Spleen (tissue), 11 donors: Measurements from ENCODE around the gene CYTH4. TPM values are rescaled to one million over a fixed set of nuclear protein-coding genes. Genes with fewer than 3 reads are reported as not detected.

Experiments
- DNase-seq: peaks from one replicate; pipeline ENCODE4 v3.0.0-alpha.2; 2020
- H3K27ac ChIP-seq, 8 donors: fragments of 200-600 bp; sonication (generic) in 7 of 8; 1 replicate in 4 of 8; 2 replicates in 4 of 8; pipeline versions ENCODE4 v1.5.0 to v1.8.0; 2016 to 2021; ENCODE audit warnings: inconsistent platforms in 4 of 8, mild to moderate bottlenecking in 4 of 8, moderate library complexity in 1 of 8
- H3K27me3 ChIP-seq, 7 donors: fragments of 200-600 bp; sonication (generic) in 6 of 7; replicated peaks in 1 of 7; 1 replicate in 4 of 7; 2 replicates in 3 of 7; pipeline versions ENCODE4 v1.5.0 to v1.8.0; 2016 to 2021; ENCODE audit warnings: inconsistent platforms in 3 of 7, mild to moderate bottlenecking in 1 of 7
- H3K36me3 ChIP-seq, 6 donors: fragments of 200-600 bp; sonication (generic) in 5 of 6; 1 replicate in 4 of 6; 2 replicates in 2 of 6; pipeline versions ENCODE4 v1.5.0 to v1.8.0; 2016 to 2021; ENCODE audit warnings: inconsistent platforms in 2 of 6
- H3K4me1 ChIP-seq, 6 donors: fragments of 200-600 bp; sonication (generic) in 5 of 6; 1 replicate in 3 of 6; 2 replicates in 3 of 6; pipeline versions ENCODE4 v1.5.0 to v1.8.0; 2016 to 2021; ENCODE audit warnings: inconsistent platforms in 3 of 6
- H3K4me3 ChIP-seq, 8 donors: fragments of 200-600 bp; sonication (generic) in 7 of 8; 1 replicate in 4 of 8; 2 replicates in 4 of 8; pipeline versions ENCODE4 v1.5.0 to v1.8.0; 2016 to 2021; ENCODE audit warnings: inconsistent platforms in 4 of 8, mild to moderate bottlenecking in 4 of 8, moderate library complexity in 2 of 8
- H3K9me3 ChIP-seq, 8 donors: fragments of 200-600 bp; sonication (generic) in 7 of 8; 1 replicate in 4 of 8; 2 replicates in 4 of 8; pipeline versions ENCODE4 v1.5.0 to v1.8.0; 2016 to 2021; ENCODE audit warnings: inconsistent platforms in 4 of 8
- CTCF ChIP-seq, 11 experiments: fragments of 200-600 bp in 7 of 11; fragments of 450-650 bp in 4 of 11; sonication (generic) in 4 of 11; IDR thresholded peaks in 8 of 11; conservative IDR thresholded peaks in 3 of 11; 1 replicate in 7 of 11; 2 replicates in 4 of 11; pipeline versions ENCODE4 v1.4.0 to v1.8.0; 2016 to 2021; ENCODE audit warnings: antibody characterized with exemption in 11 of 11, inconsistent platforms in 4 of 11, mild to moderate bottlenecking in 1 of 11
- POLR2A ChIP-seq, 3 donors: fragments of 450-650 bp; IDR thresholded peaks; one replicate each; pipeline ENCODE4 v1.5.1; 2017; ENCODE audit warnings: antibody characterized with exemption in 3 of 3, mild to moderate bottlenecking in 1 of 3
- POLR2AphosphoS5 ChIP-seq, 3 donors: sonication (generic); formaldehyde crosslinking; IDR thresholded peaks; one replicate each; pipeline ENCODE4 v1.5.1; 2017; ENCODE audit warnings: antibody characterized with exemption in 3 of 3
- WGBS, 5 donors: extraction: QIAGEN DNeasy Blood & Tissue Kit in 3 of 5; methylation state at CpG; one replicate each; pipeline versions ENCODE4 v1.1.5 to v1.1.7; 2013 to 2018; 5-methylcytosine and 5-hydroxymethylcytosine counted together
- intact Hi-C: fragments of 100-400 bp; cut with DNase I; formaldehyde crosslinking; loops from one replicate; pipeline ENCODE4 v1.15.0; 2023; ENCODE audit warnings: low total_unique reads
- polyA plus RNA-seq, 3 donors: library from polyadenylated mRNA; stranded (reverse); fragments of 200-250 nt; gene quantifications; one replicate each; pipeline ENCODE4 v1.2.1, GENCODE V29; 2013
- total RNA-seq, 7 donors: library from RNA; depleted of rRNA in 3 of 7; stranded (reverse); fragments of >200 nt in 3 of 7; fragmentation: NEBNext Ultra II Directional in 4 of 7; extraction: Animal tissue kit (Norgen Biotek cat#: 25700) in 4 of 7; gene quantifications; one replicate each; pipeline versions ENCODE4 v1.1.0 to v1.2.1, GENCODE V29; 2016 to 2021
- donor health status: healthy with polysubstance abuse.
- donor health status: DM: no; HTN: no; CAD: no; lungs with moderate emphysema.
- donor health status: DM: no; HTN: no; CAD: no.
- donor health status: Bipolar disorder and iron deficiency.
- donor health status: healthy.
- donor health status: DM: no; HTN: no; CAD: no.
- donor health status: DM: yes; HTN: yes; CAD: no.

CYTH4 gene
- total and polyA plus RNA-seq, 10 donors = 35.3 to 238 (median 104) TPM

GRCh38 chr22:37343863-37344734 lies 61.8 kb downstream of the CYTH4 start:
- H3K9me3 ChIP-seq = no peaks in the 10 kb centered on the region
- TF ChIP-seq CTCF (IDR thresholded peaks at IDR 0.05 in 8 of 11, conservative IDR thresholded peaks at IDR 0.05 in 3 of 11) = no peak
- no peak for TF ChIP-seq POLR2AphosphoS5 (IDR thresholded peaks at IDR 0.05)
- H3K27me3 ChIP-seq = peaks cover 0 to 46% (median 0%) of the 10 kb centered on the region in 7 donors
- DNase-seq = no peak
- WGBS, 5 donors = 77 to 85% (median 81%) methylated on average over 15 to 17 of the region's 17 CpGs
- intact Hi-C loops = no loop called here
- H3K27ac ChIP-seq = no peak overlapping the region
- H3K4me3 ChIP-seq = no peak overlapping the region
- no peaks in the 10 kb centered on the region for H3K36me3 ChIP-seq
- H3K4me1 ChIP-seq = no peaks in the 10 kb centered on the region

- H3K9me3 ChIP-seq = no peaks in the 10 kb centered on the region
- no peak for DNase-seq
- no peaks in the 10 kb centered on the region for H3K4me1 ChIP-seq
- intact Hi-C loops = no loop called here
- H3K36me3 ChIP-seq = no peaks in the 10 kb centered on the region
- no peak for TF ChIP-seq POLR2AphosphoS5 (IDR thresholded peaks at IDR 0.05)
- no peak for TF ChIP-seq POLR2A (IDR thresholded peaks at IDR 0.05)
- TF ChIP-seq CTCF (IDR thresholded peaks at IDR 0.05 in 8 of 11, conservative IDR thresholded peaks at IDR 0.05 in 3 of 11) = no peak
- H3K27me3 ChIP-seq = peaks cover 0 to 38% (median 0%) of the 10 kb centered on the region in 7 donors
- H3K4me3 ChIP-seq = no peak overlapping the region
- no peak overlapping the region for H3K27ac ChIP-seq
- 73 to 90% (median 86%) methylated on average over 13 of the region's 13 CpGs for WGBS, 5 donors
Measured at GRCh38 chr22:37344735-37345449, 62.6 kb downstream of the CYTH4 start.

- Histone ChIP-seq H3K4me3 (no peak overlapping the region), H3K27ac (no peak overlapping the region), H3K36me3 (no peaks in the 10 kb centered on the region), H3K9me3 (no peaks in the 10 kb centered on the region), H3K4me1 (no peaks in the 10 kb centered on the region), H3K27me3 (peaks cover 0 to 29% (median 0%) of the 10 kb centered on the region in 7 donors)
- intact Hi-C loops = no loop called here
- WGBS, 5 donors = 49 to 73% (median 56%) methylated on average over 11 to 13 of the region's 13 CpGs
- TF ChIP-seq CTCF (IDR thresholded peaks at IDR 0.05 in 8 of 11, conservative IDR thresholded peaks at IDR 0.05 in 3 of 11) (no peak), POLR2AphosphoS5 (IDR thresholded peaks at IDR 0.05) (no peak), POLR2A (IDR thresholded peaks at IDR 0.05) (no peak)
- DNase-seq = no peak
Measured at GRCh38 chr22:37345863-37346504, 63.7 kb downstream of the CYTH4 start.
